Middle frontal gyrus (tissue), 1 donor: ENCODE results near the gene MRPL16.

ENCODE experiments used
- DNase-seq: peaks from one replicate; pipeline ENCODE4 v3.0.0-alpha.2; 2015; ENCODE audit warnings: low spot score; ENCODE audit errors: extremely low spot score

Gene MRPL16

GRCh38 chr11:59771605-59772004, 39.0 kb downstream of the MRPL16 start:
- no peak for DNase-seq

- no peak for DNase-seq
Measured at GRCh38 chr11:59770869-59771268, 39.7 kb downstream of the MRPL16 start.

GRCh38 chr11:59770319-59770718, 40.3 kb downstream of the MRPL16 start:
- DNase-seq: no peak

- no peak for DNase-seq
Measured at GRCh38 chr11:59769828-59770227, 40.8 kb downstream of the MRPL16 start.

GRCh38 chr11:59769111-59769510, 41.5 kb downstream of the MRPL16 start:
- DNase-seq: no peak

GRCh38 chr11:59767225-59767611, 43.4 kb downstream of the MRPL16 start:
- DNase-seq: no peak

GRCh38 chr11:59766542-59767224, 43.9 kb downstream of the MRPL16 start:
- DNase-seq: no peak

GRCh38 chr11:59765068-59765735, 45.4 kb downstream of the MRPL16 start:
- no peak for DNase-seq

- DNase-seq: no peak
Measured at GRCh38 chr11:59761993-59762392, 48.6 kb downstream of the MRPL16 start.

- DNase-seq: no peak
Measured at GRCh38 chr11:59760771-59761170, 49.8 kb downstream of the MRPL16 start.

GRCh38 chr11:59759900-59760299, 50.7 kb downstream of the MRPL16 start:
- no peak for DNase-seq

- DNase-seq: no peak
Measured at GRCh38 chr11:59758401-59759037, 52.1 kb downstream of the MRPL16 start.

GRCh38 chr11:59756845-59757244, 53.7 kb downstream of the MRPL16 start:
- no peak for DNase-seq

GRCh38 chr11:59756558-59756840, 54.1 kb downstream of the MRPL16 start:
- no peak for DNase-seq
